Measurements from ENCODE around the gene SUCLG2.

Gene SUCLG2

DNA sequence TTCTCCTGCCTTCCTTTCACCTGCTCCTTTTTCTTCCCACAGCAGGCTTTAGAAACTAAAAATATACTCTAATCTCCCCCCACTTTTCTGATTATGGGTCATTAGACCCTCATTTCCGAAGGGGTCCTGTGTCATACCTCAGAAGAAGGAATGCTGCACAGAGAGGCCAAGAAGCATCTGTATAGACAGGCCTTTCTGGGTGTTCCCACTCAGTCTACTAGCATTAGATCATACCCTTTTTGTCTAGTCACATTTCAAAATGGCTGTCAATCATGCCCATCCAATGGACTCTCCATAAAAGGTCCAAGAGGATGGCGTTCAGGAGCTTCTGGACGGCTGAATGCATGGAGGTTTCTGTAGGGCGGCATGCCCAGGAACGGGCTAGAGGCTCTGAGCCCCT, 192.2 kb downstream of the SUCLG2 start:
- H3K4me3 ChIP-seq (ENCODE audit: low read depth, low read length) = no peak overlapping the region
- TF ChIP-seq, protein P1, sequence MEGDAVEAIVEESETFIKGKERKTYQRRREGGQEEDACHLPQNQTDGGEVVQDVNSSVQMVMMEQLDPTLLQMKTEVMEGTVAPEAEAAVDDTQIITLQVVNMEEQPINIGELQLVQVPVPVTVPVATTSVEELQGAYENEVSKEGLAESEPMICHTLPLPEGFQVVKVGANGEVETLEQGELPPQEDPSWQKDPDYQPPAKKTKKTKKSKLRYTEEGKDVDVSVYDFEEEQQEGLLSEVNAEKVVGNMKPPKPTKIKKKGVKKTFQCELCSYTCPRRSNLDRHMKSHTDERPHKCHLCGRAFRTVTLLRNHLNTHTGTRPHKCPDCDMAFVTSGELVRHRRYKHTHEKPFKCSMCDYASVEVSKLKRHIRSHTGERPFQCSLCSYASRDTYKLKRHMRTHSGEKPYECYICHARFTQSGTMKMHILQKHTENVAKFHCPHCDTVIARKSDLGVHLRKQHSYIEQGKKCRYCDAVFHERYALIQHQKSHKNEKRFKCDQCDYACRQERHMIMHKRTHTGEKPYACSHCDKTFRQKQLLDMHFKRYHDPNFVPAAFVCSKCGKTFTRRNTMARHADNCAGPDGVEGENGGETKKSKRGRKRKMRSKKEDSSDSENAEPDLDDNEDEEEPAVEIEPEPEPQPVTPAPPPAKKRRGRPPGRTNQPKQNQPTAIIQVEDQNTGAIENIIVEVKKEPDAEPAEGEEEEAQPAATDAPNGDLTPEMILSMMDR (IDR thresholded peaks at IDR 0.05; ENCODE audit: insufficient read depth, low read depth, low read length, missing control alignments) = no peak

DNA sequence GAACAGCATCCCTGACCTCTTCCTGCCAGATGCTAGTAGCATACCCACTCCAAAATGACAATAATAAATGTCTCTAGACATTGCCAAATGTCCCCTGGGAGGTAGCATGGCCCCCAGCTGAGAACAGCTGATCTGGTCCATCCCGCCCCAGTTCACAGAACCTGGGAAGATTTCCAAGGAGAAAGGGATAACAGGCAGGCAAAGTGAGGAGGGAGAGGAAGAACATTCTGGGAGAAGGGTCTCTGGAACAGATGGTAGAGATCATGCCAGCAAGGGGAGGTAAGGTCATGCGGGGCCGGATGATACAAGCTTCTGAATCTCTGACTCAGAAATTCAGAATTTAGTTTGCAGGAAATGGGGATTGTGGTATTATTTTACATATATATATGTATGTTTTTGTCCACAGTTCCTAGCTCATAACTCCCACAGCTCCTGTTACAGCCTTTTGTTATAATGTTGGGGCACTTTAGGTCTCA, 192.7 kb downstream of the SUCLG2 start:
- TF ChIP-seq, protein P1 (IDR thresholded peaks at IDR 0.05; ENCODE audit: insufficient read depth, low read depth, low read length, missing control alignments) = no peak
- no peak for DNase-seq (ENCODE audit: low read depth)
- no peak overlapping the region for H3K4me3 ChIP-seq (ENCODE audit: low read depth, low read length)

More for the DNA sequence above, 192.2 kb downstream of the SUCLG2 start:
- no peak for DNase-seq (ENCODE audit: low read depth)

DNA sequence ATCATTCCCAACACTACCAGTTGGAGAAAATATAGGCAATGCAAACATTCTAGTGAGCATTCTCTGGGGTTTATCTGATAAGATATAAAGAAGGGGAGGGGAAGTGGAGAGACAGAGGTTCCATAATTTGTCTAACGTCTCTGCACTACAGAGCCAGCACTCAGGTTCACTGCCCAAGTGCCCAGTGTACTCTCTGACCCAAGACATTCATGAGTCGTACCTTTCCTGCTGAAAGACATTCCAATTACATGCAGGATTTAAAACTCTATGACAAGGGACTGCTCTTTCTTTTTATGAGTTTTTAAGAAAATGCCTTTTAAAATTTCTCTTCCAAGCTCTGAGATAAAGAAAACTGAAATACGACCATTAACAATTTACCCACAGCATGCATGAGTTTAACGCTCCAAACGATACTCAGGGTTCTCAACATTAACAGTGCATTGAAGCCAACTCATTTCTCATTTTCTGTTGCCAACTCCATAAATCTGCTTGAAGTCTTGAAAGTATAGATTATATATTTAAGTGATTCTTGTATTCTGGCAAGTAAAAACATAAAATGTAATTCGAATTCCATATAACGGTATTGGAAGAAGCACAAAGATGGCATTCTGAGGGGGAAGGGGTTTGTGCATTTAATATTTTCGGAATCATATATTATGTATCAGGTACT, 193.4 kb downstream of the SUCLG2 start:
- H3K4me3 ChIP-seq (ENCODE audit: low read depth, low read length) = no peak overlapping the region
- TF ChIP-seq, protein P1 (IDR thresholded peaks at IDR 0.05; ENCODE audit: insufficient read depth, low read depth, low read length, missing control alignments) = no peak
- no peak for DNase-seq (ENCODE audit: low read depth)

DNA sequence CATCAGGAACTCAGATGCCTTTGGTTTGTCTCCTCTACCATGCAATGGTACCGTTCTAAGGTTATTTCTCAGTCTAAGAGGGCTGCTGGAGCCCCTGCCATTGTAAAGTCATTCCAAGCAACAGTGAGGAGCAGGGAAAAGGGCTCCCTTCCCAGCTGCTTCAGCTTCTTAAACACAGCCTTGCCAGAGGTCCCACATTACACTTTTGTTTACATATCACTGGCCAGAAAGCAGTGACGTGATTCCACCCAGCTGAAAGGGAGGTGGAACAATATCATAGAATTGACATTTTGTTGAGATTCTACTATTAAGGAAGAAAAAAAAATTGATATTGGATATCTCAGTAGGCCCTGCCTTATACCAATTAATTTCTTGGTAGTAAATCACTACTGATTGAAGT, 194.6 kb downstream of the SUCLG2 start:
- no peak for DNase-seq (ENCODE audit: low read depth)
- TF ChIP-seq, protein P1 (IDR thresholded peaks at IDR 0.05; ENCODE audit: insufficient read depth, low read depth, low read length, missing control alignments) = no peak

DNA sequence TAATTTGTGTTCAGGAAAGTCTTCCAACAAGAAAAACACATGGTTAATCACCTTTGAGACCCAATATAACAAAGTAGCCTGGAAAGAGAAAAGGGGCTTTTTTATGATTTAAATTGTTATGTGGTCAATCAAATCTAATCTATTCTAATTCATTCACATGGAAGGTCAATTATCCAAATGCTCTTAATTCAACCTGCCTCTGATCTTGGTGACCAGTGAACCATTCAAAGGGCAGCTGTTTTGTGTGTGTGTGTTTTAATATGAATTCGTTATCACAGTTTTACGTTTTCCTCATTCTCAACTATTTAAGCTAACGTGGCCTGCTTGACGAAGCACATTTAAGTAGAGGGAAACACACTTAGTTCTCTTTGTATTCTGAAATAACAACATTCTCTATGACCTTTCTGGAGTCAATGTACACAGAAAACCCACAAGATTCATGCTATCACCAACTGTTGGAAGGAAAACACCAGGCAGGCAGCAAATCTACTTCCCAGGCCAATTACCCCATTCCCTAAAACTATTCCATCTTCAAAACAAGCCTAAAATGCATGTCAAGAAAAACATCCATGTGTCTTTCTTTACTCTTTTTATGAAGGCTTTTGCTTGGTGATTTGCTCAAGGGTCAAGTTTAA, 195.4 kb downstream of the SUCLG2 start:
- no peak for DNase-seq (ENCODE audit: low read depth)
- no peak overlapping the region for H3K4me3 ChIP-seq (ENCODE audit: low read depth, low read length)
- TF ChIP-seq, protein P1 (IDR thresholded peaks at IDR 0.05; ENCODE audit: insufficient read depth, low read depth, low read length, missing control alignments) = no peak

More for the DNA sequence above, 194.6 kb downstream of the SUCLG2 start:
- H3K4me3 ChIP-seq (ENCODE audit: low read depth, low read length) = no peak overlapping the region

DNA sequence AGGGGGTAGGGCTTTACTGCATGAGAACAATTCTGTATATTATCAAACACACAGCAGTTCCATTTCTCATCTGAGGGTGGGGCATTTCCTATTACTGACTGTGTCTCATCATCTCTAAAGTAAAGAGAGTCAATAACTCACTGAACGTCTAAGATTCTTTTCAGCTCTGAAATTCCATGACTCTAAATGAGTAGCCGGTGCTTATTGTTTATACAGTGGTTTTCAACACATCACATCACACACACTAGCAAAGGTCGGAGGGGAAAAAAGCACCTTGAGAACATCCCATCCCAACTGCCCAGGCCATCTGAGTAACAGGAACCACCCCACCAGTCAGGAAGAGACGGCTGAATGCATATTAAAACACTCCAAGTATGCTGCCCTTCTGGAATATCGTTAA, 196.0 kb downstream of the SUCLG2 start:
- DNase-seq (ENCODE audit: low read depth) = no peak
- H3K4me3 ChIP-seq (ENCODE audit: low read depth, low read length) = no peak overlapping the region
- TF ChIP-seq, protein P1 (IDR thresholded peaks at IDR 0.05; ENCODE audit: insufficient read depth, low read depth, low read length, missing control alignments) = no peak

Data from GM12865 (cell line).